Measurements from ENCODE around the gene NIPSNAP3A. TPM values are rescaled to one million over a fixed set of nuclear protein-coding genes. Genes with fewer than 3 reads are reported as not detected.

NIPSNAP3A gene
- total and polyA plus RNA-seq, 2 of the 8 experiments (the other 6 are each of a cell fraction or from before 2014, with no cell fraction given), result 9.3 to 9.4 TPM

GRCh38 chr9:104740621-104741020 lies 6.9 kb upstream of the NIPSNAP3A start:
- H3K18ac ChIP-seq (ENCODE audit: extremely low read depth, low read length), result no peak overlapping the region
- no peak overlapping the region for H3K4ac ChIP-seq (replicated peaks; ENCODE audit: insufficient read length, low read depth, low read length)
- H3K36me3 ChIP-seq (ENCODE audit: control insufficient read depth in 2 of 4, insufficient read depth in 4 of 4, low read length in 3 of 4), result no peaks in the 10 kb centered on the region
- no peaks in the 10 kb centered on the region for H3K9me3 ChIP-seq (ENCODE audit: insufficient read depth in 2 of 2, low read depth in 1 of 2, low read length in 1 of 2)
- H2BK120ac ChIP-seq (replicated peaks; ENCODE audit: low read depth, low read length), result no peak overlapping the region
- POLR2A ChIA-PET (ENCODE audit: partially characterized antibody), result no interaction called here
- H2BK5ac ChIP-seq (ENCODE audit: low read depth, low read length), result no peak overlapping the region
- no peaks in the 10 kb centered on the region for H3K4me1 ChIP-seq (replicated peaks in 1 of 4; ENCODE audit: control insufficient read depth in 3 of 4, insufficient read depth in 4 of 4, low read length in 3 of 4)
- no peak overlapping the region for H4K5ac ChIP-seq (ENCODE audit: insufficient read length, low read depth, low read length)
- WGBS, 2 experiments (ENCODE audit: extremely low coverage in 1 of 2, insufficient coverage in 1 of 2, insufficient read length in 1 of 2, insufficient replicate concordance in 2 of 2, low coverage in 1 of 2, low lambda C conversion rate in 2 of 2, missing lambda C conversion rate in 1 of 2), result 81% methylated on average over 1 of the region's 1 CpG; no CpG with 5 or more reads in 1 of the 2 experiments
- no peaks in the 10 kb centered on the region for H3K27me3 ChIP-seq (replicated peaks in 1 of 4; ENCODE audit: control insufficient read depth in 3 of 4, extremely low read depth in 1 of 4, insufficient read depth in 3 of 4, low read length in 3 of 4)
- H3K4me2 ChIP-seq (ENCODE audit: insufficient read depth in 1 of 2, low read depth in 2 of 2, low read length in 2 of 2), result no peak overlapping the region
- H3K27ac ChIP-seq (ENCODE audit: low read depth, low read length), result no peak overlapping the region
- H3K14ac ChIP-seq (ENCODE audit: insufficient read length), result no peak overlapping the region
- H4K20me1 ChIP-seq (replicated peaks in 1 of 2; ENCODE audit: control insufficient read depth in 1 of 2, insufficient read depth in 2 of 2, low read length in 2 of 2), result no peaks in the 10 kb centered on the region
- no peak overlapping the region for H4K8ac ChIP-seq (ENCODE audit: extremely low read depth, insufficient read depth, low read length)
- DNase-seq (ENCODE audit: low read depth in 1 of 2, low spot score in 2 of 2) (no peak), FAIRE-seq (no peak)
- no peak overlapping the region for H3K4me3 ChIP-seq (ENCODE audit: extremely low read depth in 1 of 4, insufficient read depth in 2 of 4, low read depth in 3 of 4, low read length in 4 of 4)
- no peak for TF ChIP-seq RAD21 (IDR thresholded peaks at IDR 0.05 in 1 of 2, conservative IDR thresholded peaks at IDR 0.05 in 1 of 2; ENCODE audit: low read depth in 2 of 2, low read length in 2 of 2)
- no peak for TF ChIP-seq CREB1 (IDR thresholded peaks at IDR 0.05)
- no peak for TF ChIP-seq CHD1 (IDR thresholded peaks at IDR 0.05; ENCODE audit: low read depth, low read length)
- TF ChIP-seq ASH2L (IDR thresholded peaks at IDR 0.05; ENCODE audit: low read length), result no peak
- TF ChIP-seq BRCA1 (IDR thresholded peaks at IDR 0.05; ENCODE audit: low read depth, low read length), result no peak
- no peak for TF ChIP-seq HDAC2 (IDR thresholded peaks at IDR 0.05; ENCODE audit: borderline replicate concordance in 1 of 2, low read depth in 2 of 2, low read length in 2 of 2)
- TF ChIP-seq JUN (IDR thresholded peaks at IDR 0.05; ENCODE audit: low read depth, low read length), result no peak
- TF ChIP-seq BACH1 (IDR thresholded peaks at IDR 0.05; ENCODE audit: low read length), result no peak
- TF ChIP-seq MAFK (IDR thresholded peaks at IDR 0.05; ENCODE audit: low read depth, low read length), result no peak
- no peak overlapping the region for H2AFZ ChIP-seq (ENCODE audit: low read length)
- no peaks in the 10 kb centered on the region for H3K23me2 ChIP-seq (ENCODE audit: low read depth, low read length)
- H3K79me1 ChIP-seq (ENCODE audit: low read depth, low read length), result no peaks in the 10 kb centered on the region
- H2BK20ac ChIP-seq (ENCODE audit: low read length), result no peak overlapping the region
- CTCF ChIA-PET (ENCODE audit: partially characterized antibody), result no interaction called here
- H3K79me2 ChIP-seq (ENCODE audit: control insufficient read depth in 1 of 2, insufficient read depth in 2 of 2, low read length in 2 of 2), result no peaks in the 10 kb centered on the region
- no peak overlapping the region for H4K91ac ChIP-seq (replicated peaks; ENCODE audit: insufficient read length, low read length)
- H3K23ac ChIP-seq (ENCODE audit: insufficient read length), result no peak overlapping the region
- no peak overlapping the region for H2BK15ac ChIP-seq (ENCODE audit: low read length)
- H3K56ac ChIP-seq (replicated peaks; ENCODE audit: insufficient read length, low read depth, low read length), result no peak overlapping the region
- no peak overlapping the region for H3K9ac ChIP-seq (replicated peaks in 1 of 4; ENCODE audit: extremely low read depth in 1 of 4, low read depth in 3 of 4, low read length in 3 of 4)
- H2AK5ac ChIP-seq (ENCODE audit: low read depth, low read length), result no peak overlapping the region
- H2BK12ac ChIP-seq (ENCODE audit: low read depth, low read length), result no peak overlapping the region
